Neutrophil (primary cell): ENCODE data around the gene SETD2.

Experiments used
- H3K27ac ChIP-seq: fragments of 200-600 bp; sonication (generic); 2 replicates; pipeline ENCODE4 v1.5.1; 2016; ENCODE audit warnings: mild to moderate bottlenecking, moderate library complexity
- H3K27me3 ChIP-seq: fragments of 200-600 bp; sonication (generic); 2 replicates; pipeline ENCODE4 v1.6.0; 2016; ENCODE audit warnings: mild to moderate bottlenecking
- H3K36me3 ChIP-seq: fragments of 200-600 bp; sonication (generic); 2 replicates; pipeline ENCODE4 v1.5.1; 2017
- H3K4me1 ChIP-seq, 2 experiments: fragments of 200-600 bp in 1 of 2; sonication (generic) in 1 of 2; 1 replicate in 1 of 2; 2 replicates in 1 of 2; pipeline versions ENCODE4 v1.5.1 to v1.6.1; 2013 to 2016; ENCODE audit warnings: low read depth in 1 of 2, low read length in 1 of 2, mild to moderate bottlenecking in 1 of 2, moderate library complexity in 1 of 2; ENCODE audit not compliant: control insufficient read depth in 1 of 2, insufficient read depth in 1 of 2
- H3K4me3 ChIP-seq, 2 experiments: fragments of 200-600 bp in 1 of 2; sonication (generic) in 1 of 2; 1 replicate in 1 of 2; 2 replicates in 1 of 2; pipeline ENCODE4 v1.5.1; 2013 to 2016; ENCODE audit warnings: low read depth in 1 of 2, low read length in 1 of 2, mild to moderate bottlenecking in 1 of 2, moderate library complexity in 1 of 2
- H3K9me3 ChIP-seq: fragments of 200-600 bp; sonication (generic); 2 replicates; pipeline ENCODE4 v1.5.1; 2016
- CTCF ChIP-seq: fragments of 200-600 bp; sonication (generic); IDR thresholded peaks from 2 replicates; pipeline ENCODE4 v1.5.1; 2016; ENCODE audit warnings: antibody characterized with exemption

The SETD2 gene

DNA sequence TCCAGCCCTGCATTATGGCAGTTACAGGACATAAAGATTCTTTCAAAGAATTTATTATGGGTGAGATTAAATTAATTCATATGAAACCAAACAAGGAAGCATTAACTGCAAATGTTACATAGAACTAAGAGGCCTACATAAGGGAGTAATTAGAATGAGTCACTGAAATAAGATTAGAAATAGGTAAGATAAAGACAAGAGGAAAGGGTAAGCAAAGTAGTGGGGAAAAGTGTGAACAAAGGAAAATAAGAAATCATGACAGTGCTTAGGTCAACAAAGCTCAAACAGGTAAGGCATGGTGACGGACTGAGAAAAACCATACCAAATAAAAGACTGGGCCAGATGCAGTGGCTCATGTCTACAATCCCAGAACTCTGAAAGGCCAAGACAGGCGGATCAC lies 74.3 kb downstream of the SETD2 start:
- no peak for TF ChIP-seq CTCF
- peaks cover 36% of the 10 kb centered on the region for H3K36me3 ChIP-seq

GRCh38 chr3:47086071-47086470 lies 77.8 kb downstream of the SETD2 start:
- no peak overlapping the region for H3K4me3 ChIP-seq
- H3K27ac ChIP-seq = no peak overlapping the region
- TF ChIP-seq CTCF = no peak
- H3K27me3 ChIP-seq = no peaks in the 10 kb centered on the region
- peaks cover 23% of the 10 kb centered on the region for H3K36me3 ChIP-seq
- no peaks in the 10 kb centered on the region for H3K9me3 ChIP-seq
- H3K4me1 ChIP-seq = peaks cover 38 to 39% of the 10 kb centered on the region in 2 experiments

More for the DNA sequence above, 74.3 kb downstream of the SETD2 start:
- peaks cover 2 to 4% of the 10 kb centered on the region in 2 experiments for H3K4me1 ChIP-seq
- H3K9me3 ChIP-seq = no peaks in the 10 kb centered on the region
- no peak overlapping the region for H3K27ac ChIP-seq
- H3K4me3 ChIP-seq = no peak overlapping the region
- no peaks in the 10 kb centered on the region for H3K27me3 ChIP-seq

- H3K27ac ChIP-seq = peak overlapping the region; percentile 85
These were observed 80.1 kb downstream of the SETD2 start for GRCh38 chr3:47083786-47084185.

GRCh38 chr3:47082519-47082918 lies 81.4 kb downstream of the SETD2 start:
- Histone ChIP-seq H3K4me3 (peak overlapping the region; percentile 45 to 58), H3K27ac (peak overlapping the region; percentile 85), H3K36me3 (peaks cover 8% of the 10 kb centered on the region), H3K4me1 (peaks cover 58 to 65% of the 10 kb centered on the region in 2 experiments), H3K27me3 (no peaks in the 10 kb centered on the region), H3K9me3 (no peaks in the 10 kb centered on the region)
- no peak for TF ChIP-seq CTCF

More at GRCh38 chr3:47083786-47084185, 80.1 kb downstream of the SETD2 start:
- Histone ChIP-seq H3K4me1 (peaks cover 58 to 62% of the 10 kb centered on the region in 2 experiments), H3K4me3 (peak overlapping the region; percentile 45 to 58), H3K27me3 (no peaks in the 10 kb centered on the region), H3K9me3 (no peaks in the 10 kb centered on the region), H3K36me3 (peaks cover 10% of the 10 kb centered on the region)
- TF ChIP-seq CTCF = no peak

DNA sequence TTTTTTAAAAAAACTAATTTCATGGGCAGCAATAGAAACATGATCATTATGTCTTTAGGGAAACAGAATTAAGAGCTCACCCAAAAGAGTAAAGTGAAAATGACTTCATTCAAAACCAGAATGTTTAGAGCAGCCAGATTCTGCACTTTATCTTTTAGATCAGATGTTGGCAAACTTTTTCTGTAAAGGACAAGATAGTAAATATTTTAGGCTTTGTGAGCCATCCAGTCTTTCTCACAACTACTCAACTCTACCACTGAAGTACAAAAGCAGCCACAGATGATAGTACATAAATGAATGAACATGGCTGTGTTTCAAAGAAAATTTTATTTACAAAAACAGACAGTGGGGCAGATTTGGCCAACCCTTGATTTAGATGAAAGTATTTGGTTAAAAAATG lies 84.5 kb downstream of the SETD2 start:
- Histone ChIP-seq H3K27ac (peak overlapping the region; percentile 85), H3K36me3 (peaks cover 25% of the 10 kb centered on the region), H3K27me3 (no peaks in the 10 kb centered on the region), H3K4me1 (peaks cover 54 to 67% of the 10 kb centered on the region in 2 experiments), H3K9me3 (no peaks in the 10 kb centered on the region), H3K4me3 (no peak overlapping the region)
- TF ChIP-seq CTCF = no peak

GRCh38 chr3:47073685-47074084 lies 90.2 kb downstream of the SETD2 start:
- H3K36me3 ChIP-seq = peaks cover 47% of the 10 kb centered on the region
- TF ChIP-seq CTCF = no peak
- no peak overlapping the region for H3K27ac ChIP-seq
- H3K27me3 ChIP-seq = no peaks in the 10 kb centered on the region
- H3K4me3 ChIP-seq = no peak overlapping the region
- no peaks in the 10 kb centered on the region for H3K9me3 ChIP-seq
- H3K4me1 ChIP-seq = peaks cover 0 to 9% of the 10 kb centered on the region in 2 experiments
